Esophagus (tissue), 2 donors: ENCODE data around the gene TMEM209. TPM values are rescaled to one million over a fixed set of nuclear protein-coding genes. Genes with fewer than 3 reads are reported as not detected.
"Not testable (repeated sequence)": the region's sequence is repeated elsewhere in the genome, so short reads cannot be mapped to it uniquely, and the experiment has no call there.

ENCODE experiments used
- H3K27ac ChIP-seq, 2 donors: one replicate each; pipeline ENCODE4 v1.5.1; 2013; ENCODE audit warnings: low read depth in 2 of 2, mild to moderate bottlenecking in 2 of 2, inconsistent platforms in 1 of 2, low read length in 1 of 2, moderate library complexity in 1 of 2
- H3K27me3 ChIP-seq, 2 donors: one replicate each; pipeline ENCODE4 v1.6.1; 2013; ENCODE audit warnings: low read length in 2 of 2, control low read depth in 1 of 2, mild to moderate bottlenecking in 1 of 2; ENCODE audit not compliant: insufficient read depth in 2 of 2, control insufficient read depth in 1 of 2
- H3K36me3 ChIP-seq, 2 donors: one replicate each; pipeline ENCODE4 v1.6.1; 2013; ENCODE audit warnings: low read length in 1 of 2; ENCODE audit not compliant: control insufficient read depth in 2 of 2, insufficient read depth in 2 of 2
- H3K4me1 ChIP-seq, 2 donors: one replicate each; pipeline ENCODE4 v1.6.1; 2013; ENCODE audit warnings: low read length in 1 of 2; ENCODE audit not compliant: control insufficient read depth in 2 of 2, insufficient read depth in 2 of 2
- H3K4me3 ChIP-seq, 2 donors: one replicate each; pipeline ENCODE4 v1.5.1; 2013; ENCODE audit warnings: low read length in 2 of 2, mild to moderate bottlenecking in 2 of 2, low read depth in 1 of 2, moderate library complexity in 1 of 2
- H3K9me3 ChIP-seq, 2 donors: one replicate each; pipeline ENCODE4 v1.6.1; 2013; ENCODE audit warnings: mild to moderate bottlenecking in 2 of 2, low read depth in 1 of 2, low read length in 1 of 2, moderate library complexity in 1 of 2; ENCODE audit not compliant: control insufficient read depth in 2 of 2, insufficient read depth in 1 of 2
- WGBS, 2 donors: extraction: QIAGEN DNeasy Blood & Tissue Kit; methylation state at CpG; one replicate each; pipeline ENCODE4 v1.1.7; 2013; 5-methylcytosine and 5-hydroxymethylcytosine counted together
- polyA plus RNA-seq, 2 donors: library from polyadenylated mRNA; stranded (reverse); fragments of 200-250 nt; gene quantifications; one replicate each; pipeline ENCODE4 v1.2.3, GENCODE V29; 2013
- donor health status: healthy with polysubstance abuse.
- donor health status: Bipolar disorder and iron deficiency.

TMEM209 gene
- polyA plus RNA-seq, 2 donors: 4.0 to 4.2 TPM

DNA sequence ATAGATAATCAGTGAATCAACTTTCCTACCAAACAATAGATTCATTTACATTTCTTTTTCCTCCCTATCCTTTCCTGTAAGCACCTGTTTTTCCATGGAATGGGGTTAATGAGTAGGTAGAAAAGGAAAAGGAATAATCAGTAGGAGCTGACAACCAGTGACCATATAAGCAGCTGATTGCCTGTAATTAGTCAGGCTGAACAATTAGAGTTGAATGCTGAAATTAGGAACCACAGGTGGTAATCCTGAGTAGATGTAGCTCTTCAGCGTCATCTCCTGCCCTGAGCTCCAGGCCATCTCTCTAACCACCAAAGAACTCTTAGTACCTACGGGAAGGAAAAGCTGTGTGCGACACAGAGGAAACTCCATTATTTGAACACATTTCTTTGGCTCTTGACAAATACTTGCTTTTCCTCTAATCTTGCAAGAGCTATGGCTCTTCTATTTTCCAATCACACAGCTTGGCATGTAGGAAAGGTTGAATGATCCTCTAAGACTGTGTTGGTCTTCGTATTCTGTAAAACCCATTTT, 71.0 kb downstream of the TMEM209 start:
- Histone ChIP-seq H3K4me3 (no peak overlapping the region), H3K9me3 (no peaks in the 10 kb centered on the region), H3K4me1 (no peaks in the 10 kb centered on the region), H3K27me3 (no peaks in the 10 kb centered on the region), H3K27ac (no peak overlapping the region), H3K36me3 (peaks cover 5 to 16% of the 10 kb centered on the region in 2 donors)
- 95 to 96% methylated on average over 4 of the region's 4 CpGs for WGBS, 2 donors

DNA sequence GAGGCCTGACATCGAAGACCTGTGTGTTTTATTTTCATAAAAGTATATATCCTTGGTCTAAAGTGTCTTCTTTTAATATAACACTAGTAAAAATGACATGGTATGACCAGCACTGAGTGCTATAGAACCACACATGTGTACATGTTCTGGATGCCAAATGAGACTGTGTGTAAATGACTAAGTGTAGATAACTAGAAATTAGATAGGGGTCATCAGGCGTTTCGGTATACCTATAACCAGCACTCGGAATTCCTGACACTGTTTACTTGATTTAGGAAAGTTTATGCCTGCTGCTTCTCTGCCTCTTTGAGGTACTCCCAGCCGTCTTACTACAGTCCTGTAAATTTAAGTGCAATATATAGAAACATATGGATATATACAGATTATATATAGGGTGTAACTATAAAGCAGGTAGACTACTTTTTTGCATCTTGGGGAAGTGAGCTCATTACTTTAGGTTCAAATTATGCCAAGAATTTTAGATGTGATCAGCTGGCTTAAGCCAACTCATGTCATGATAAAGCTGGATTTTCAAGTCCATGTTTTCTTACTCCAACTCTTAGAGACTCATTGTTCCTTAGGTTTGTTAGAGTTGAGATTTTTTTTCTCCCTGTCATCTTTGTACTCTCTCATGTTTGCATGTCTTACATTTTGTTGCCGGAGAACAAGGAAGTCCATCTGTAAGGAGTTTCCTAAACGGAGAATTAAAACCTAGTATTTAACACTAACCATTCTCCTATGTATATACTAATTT, 72.0 kb downstream of the TMEM209 start:
- H3K4me1 ChIP-seq: no peaks in the 10 kb centered on the region
- no peaks in the 10 kb centered on the region for H3K9me3 ChIP-seq
- no peaks in the 10 kb centered on the region for H3K27me3 ChIP-seq
- no peak overlapping the region for H3K27ac ChIP-seq
- 88 to 93% methylated on average over 7 of the region's 7 CpGs for WGBS, 2 donors
- H3K4me3 ChIP-seq: no peak overlapping the region
- peaks cover 6 to 19% of the 10 kb centered on the region in 2 donors for H3K36me3 ChIP-seq

DNA sequence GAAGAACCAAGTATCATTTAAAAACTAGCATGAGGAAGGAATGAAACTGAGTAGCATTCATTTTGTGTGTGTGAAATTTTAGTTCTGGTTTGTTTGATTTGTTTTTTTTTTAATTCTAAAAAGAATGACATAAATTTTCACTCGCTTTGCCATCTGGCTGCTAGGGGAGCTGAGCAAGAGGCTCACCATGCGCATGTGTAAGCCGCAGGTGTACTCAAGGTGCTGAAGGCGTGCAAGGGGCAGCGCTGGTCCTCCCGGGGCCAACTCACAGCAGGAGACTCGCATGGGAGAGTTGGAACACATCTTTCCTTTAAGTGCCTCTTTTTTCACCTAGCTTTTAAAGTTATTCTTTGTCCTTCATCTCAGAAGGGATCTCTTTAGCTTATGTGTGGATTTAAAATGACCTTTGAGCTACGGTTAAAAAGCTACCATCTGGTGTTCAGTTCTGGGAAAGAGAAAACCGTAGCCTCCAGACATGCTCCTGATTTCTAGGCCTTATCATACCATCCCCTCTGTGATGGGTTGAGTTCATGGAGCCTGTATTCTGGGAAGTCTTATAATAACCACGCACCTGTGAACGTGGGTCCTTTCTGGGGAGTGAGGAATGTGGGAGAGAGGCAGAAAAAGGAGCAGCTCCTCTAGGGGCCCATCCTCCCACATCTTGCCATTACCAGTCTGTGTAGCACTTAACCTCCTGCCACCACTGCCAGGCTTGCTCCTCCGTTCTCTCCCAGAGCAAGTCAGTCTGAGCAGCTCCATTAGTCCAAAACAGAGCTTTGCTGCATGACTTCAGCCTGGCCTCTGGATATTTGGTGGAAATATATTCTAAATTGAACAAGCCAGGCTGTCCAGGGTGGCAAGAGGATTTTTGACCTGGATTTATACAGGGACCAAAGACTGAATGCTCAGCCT, 73.0 kb downstream of the TMEM209 start:
- Histone ChIP-seq H3K9me3 (no peaks in the 10 kb centered on the region), H3K27me3 (no peaks in the 10 kb centered on the region), H3K4me1 (no peaks in the 10 kb centered on the region), H3K4me3 (no peak overlapping the region), H3K36me3 (peaks cover 6 to 19% of the 10 kb centered on the region in 2 donors), H3K27ac (no peak overlapping the region)
- WGBS, 2 donors: 93 to 95% methylated on average over 12 of the region's 12 CpGs

DNA sequence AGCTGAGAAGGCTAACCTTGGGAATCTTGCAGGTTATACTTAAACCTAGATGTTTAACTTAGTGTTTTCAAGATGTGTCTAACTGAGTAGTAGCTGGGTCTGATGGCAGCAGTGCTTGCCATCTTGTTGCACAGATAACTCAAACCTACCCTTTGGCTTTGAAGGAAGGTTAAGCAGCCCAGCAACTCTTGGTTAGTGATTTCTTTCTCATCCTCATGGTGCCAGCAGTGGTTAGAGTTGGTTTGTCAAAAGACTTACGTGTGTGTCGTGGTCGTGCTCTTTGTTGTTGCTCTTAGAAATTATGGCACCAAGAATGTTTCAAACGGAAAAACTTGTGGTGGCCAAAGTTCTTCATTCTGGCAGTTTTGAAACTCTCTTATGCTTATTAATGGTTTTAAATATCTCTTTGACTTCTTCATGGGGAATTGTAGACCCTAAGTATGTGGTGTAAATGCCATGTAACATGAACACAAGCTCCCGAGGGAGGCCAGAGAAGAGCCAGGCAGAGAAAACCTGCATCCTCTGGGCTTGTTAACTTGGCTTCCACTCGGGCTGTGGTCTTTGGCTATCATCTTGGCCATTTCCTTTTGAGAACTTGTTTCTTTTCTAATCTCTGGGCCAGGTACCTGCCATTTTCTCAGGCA, 73.9 kb downstream of the TMEM209 start:
- WGBS, 2 donors: 89 to 91% methylated on average over 6 of the region's 6 CpGs
- Histone ChIP-seq H3K27me3 (no peaks in the 10 kb centered on the region), H3K36me3 (peaks cover 6 to 19% of the 10 kb centered on the region in 2 donors), H3K27ac (no peak overlapping the region), H3K4me3 (no peak overlapping the region), H3K4me1 (no peaks in the 10 kb centered on the region), H3K9me3 (no peaks in the 10 kb centered on the region)

DNA sequence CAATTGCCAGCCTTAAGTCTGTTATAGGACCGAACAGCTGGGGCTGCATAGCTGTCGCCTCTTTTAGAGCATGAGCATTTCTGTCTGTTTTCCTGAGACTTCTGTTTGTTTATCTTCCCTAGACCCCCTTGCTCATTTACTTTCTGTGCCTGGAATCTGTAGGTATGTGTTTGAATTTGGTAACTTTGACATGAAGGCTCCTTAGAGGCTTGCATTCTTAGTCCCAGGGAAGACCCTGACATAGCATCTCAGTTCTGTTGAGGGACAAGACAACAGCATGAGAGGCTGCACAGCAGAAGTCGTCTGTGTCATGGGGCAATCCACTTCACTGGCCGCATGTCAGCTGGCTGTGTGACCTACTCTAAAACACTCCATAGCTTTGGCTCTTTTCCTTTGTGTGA, 76.2 kb downstream of the TMEM209 start:
- Histone ChIP-seq H3K27me3 (no peaks in the 10 kb centered on the region), H3K4me3 (no peak overlapping the region), H3K36me3 (peaks cover 13% of the 10 kb centered on the region in 2 donors), H3K9me3 (no peaks in the 10 kb centered on the region), H3K4me1 (no peaks in the 10 kb centered on the region), H3K27ac (no peak overlapping the region)
- 86 to 89% methylated on average over 4 of the region's 4 CpGs for WGBS, 2 donors

DNA sequence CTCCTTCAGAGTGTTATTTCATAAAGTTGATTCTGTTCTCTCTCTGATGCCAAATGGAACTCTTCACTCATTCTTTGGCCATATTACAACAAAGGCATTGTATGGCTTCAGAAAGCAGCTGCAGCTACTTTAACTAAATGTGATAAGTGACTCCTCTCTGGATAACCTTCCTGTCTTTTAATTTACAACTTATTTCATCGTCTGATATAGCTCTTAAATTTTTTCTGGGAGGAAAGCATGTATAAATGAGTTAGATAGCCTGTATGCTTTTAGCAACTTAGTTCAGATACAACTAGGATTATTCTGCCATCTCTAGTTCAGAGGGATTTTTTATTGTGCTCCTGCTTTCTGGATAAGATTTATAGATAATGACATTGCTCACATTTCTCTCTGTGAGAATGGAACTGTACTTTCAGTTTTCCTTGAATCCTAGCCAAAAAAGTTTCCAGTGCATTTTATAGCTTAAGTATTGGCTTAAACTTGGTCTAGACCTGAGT, 77.3 kb downstream of the TMEM209 start:
- no peaks in the 10 kb centered on the region for H3K9me3 ChIP-seq
- H3K4me1 ChIP-seq: no peaks in the 10 kb centered on the region
- no peak overlapping the region for H3K27ac ChIP-seq
- H3K4me3 ChIP-seq: no peak overlapping the region
- 61% methylated on average over 1 of the region's 1 CpG for WGBS, 2 donors
- no peaks in the 10 kb centered on the region for H3K27me3 ChIP-seq
- peaks cover 13% of the 10 kb centered on the region in 2 donors for H3K36me3 ChIP-seq

DNA sequence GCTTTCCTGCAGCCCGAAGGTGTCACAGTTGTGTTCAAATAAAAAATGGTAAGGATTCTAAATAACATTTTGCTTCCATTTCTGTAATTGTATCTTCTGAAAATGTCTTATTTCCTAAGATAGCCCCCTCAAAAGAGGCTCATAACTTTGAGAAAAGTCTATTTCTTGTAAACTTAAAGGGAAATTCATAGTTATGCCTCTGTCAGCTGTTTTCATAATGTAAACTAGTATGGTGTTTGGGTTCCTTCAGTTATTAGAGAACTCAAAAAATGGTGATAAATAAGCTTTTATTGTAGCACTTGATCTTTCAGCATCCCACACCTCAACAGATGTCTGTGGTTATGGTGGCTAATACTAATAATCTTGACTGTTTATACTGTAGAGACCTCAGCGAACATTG, 77.8 kb downstream of the TMEM209 start:
- Histone ChIP-seq H3K9me3 (no peaks in the 10 kb centered on the region), H3K27me3 (no peaks in the 10 kb centered on the region), H3K4me1 (no peaks in the 10 kb centered on the region), H3K36me3 (peaks cover 13% of the 10 kb centered on the region in 2 donors), H3K4me3 (no peak overlapping the region), H3K27ac (no peak overlapping the region)
- 62 to 67% methylated on average over 2 of the region's 2 CpGs for WGBS, 2 donors

DNA sequence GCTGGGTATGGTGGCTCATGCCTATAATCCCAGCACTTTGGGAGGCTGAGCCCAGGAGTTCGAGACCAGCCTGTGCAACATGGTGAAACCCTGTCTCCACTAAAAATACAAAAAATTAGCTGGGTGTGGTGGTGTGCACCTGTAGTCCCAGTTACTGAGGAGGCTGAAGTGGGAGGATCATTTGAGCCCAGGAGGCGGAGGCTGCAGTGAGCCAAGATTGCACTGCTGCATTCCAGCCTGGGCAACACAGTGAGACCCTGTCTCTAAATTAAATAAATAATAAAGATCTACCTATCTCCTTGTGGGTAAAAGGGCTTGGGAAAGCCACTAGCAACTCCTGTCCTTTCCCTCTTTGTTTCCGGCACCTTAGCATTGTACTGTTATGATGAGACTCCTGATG, 78.4 kb downstream of the TMEM209 start:
- not testable (repeated sequence) for H3K27ac ChIP-seq, H3K27me3 ChIP-seq, H3K9me3 ChIP-seq, H3K4me1 ChIP-seq, H3K4me3 ChIP-seq
- WGBS, 2 donors: 94 to 99% methylated on average over 3 of the region's 3 CpGs
- peaks cover 12 to 13% of the 10 kb centered on the region in 2 donors for H3K36me3 ChIP-seq

DNA sequence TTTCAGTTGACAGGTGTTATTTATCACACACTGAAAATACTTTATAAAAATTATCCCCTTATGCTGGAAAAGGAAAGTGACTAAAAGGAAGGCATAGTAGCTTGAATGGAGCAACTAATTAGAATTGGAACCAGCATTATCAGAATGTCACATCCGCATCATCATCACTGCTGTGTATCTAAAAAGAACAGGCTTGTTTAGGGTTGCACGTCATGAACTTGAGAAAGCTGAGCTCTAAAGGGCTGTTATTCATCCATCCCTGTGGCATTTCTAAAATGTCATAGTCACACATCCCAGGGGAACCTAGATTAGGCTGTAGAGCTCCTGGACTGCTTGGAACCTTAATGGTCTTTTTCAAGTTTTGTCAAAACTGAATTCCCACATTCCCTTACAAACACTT, 80.5 kb downstream of the TMEM209 start:
- H3K36me3 ChIP-seq: peaks cover 10% of the 10 kb centered on the region in 2 donors
- H3K9me3 ChIP-seq: no peaks in the 10 kb centered on the region
- WGBS, 2 donors: 93 to 95% methylated on average over 2 of the region's 2 CpGs
- no peak overlapping the region for H3K27ac ChIP-seq
- no peaks in the 10 kb centered on the region for H3K27me3 ChIP-seq
- no peak overlapping the region for H3K4me3 ChIP-seq
- H3K4me1 ChIP-seq: no peaks in the 10 kb centered on the region
